Fibroblast of skin of scalp (primary cell): Measurements from ENCODE around the gene PGLYRP1. TPM values are rescaled to one million over a fixed set of nuclear protein-coding genes. Genes with fewer than 3 reads are reported as not detected.

Experiments
- DNase-seq: peaks from one replicate; pipeline ENCODE4 v3.0.0-alpha.2; 2013
- polyA plus RNA-seq, 2 experiments: library from polyadenylated mRNA; unstranded; fragments of 120-200 nt; gene quantifications; one replicate each; pipeline ENCODE4 v1.2.1, GENCODE V29; 2013; ENCODE audit not compliant: insufficient read length in 2 of 2

PGLYRP1 gene
- polyA plus RNA-seq (2013, experiment 1 of 2; ENCODE audit: insufficient read length) = 0.16 TPM
- not detected for polyA plus RNA-seq (2013, experiment 2 of 2; ENCODE audit: insufficient read length)

- DNase-seq = no peak
These were observed at the start of gene PGLYRP1 for GRCh38 chr19:46022431-46023310. PGLYRP1 (minus strand) TSS chr19:46023053; CDS start chr19:46023021, 32 bp downstream.

DNA sequence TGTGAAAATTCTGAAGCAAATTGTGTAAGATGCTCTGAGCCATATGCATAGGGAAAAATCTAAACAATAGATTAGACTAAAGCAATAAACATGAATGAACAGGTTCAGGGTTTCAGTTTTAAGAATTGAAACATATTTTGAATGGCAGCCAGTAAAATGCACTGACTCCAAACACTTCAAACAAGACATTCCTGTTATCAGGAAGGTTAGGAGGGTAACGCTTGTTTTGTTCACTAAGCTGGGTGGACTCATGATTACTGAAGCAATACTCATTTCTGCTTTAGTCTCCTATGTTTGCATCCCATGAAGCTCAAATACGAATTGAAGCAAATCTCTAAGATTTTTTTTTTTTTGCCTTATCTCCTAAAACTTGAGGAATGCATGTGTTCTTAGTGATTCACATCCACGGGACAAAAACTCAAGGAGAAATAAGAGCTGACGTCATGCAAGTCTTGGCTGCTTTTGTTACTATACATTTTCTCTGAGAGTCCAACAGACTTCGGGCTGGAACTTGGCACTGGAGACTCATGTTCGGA, 47.0 kb upstream of the PGLYRP1 start:
- DNase-seq = peak; percentile 78

- DNase-seq = peak; percentile 59
These were observed 45.7 kb upstream of the PGLYRP1 start for GRCh38 chr19:46068345-46069258.

- no peak for DNase-seq
These were observed 44.8 kb upstream of the PGLYRP1 start for GRCh38 chr19:46067691-46068090.

DNA sequence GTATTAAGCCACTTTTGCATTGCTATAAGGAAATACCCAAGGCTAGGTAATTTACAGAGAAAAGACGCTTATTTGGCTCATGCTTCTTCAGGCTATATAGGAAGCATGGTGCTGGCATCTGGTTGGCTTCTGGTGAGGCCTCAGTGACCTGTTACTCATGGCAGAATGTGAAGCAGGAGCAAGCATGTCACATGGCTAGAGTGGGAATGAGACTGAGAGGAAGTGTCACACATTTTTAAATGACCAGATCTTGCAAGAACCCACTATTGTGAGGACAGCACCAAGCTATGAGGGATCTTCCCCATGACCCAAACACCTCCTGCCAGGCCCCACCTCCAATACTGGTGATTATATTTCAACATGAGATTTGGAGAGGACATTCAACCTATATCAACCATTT, 43.6 kb upstream of the PGLYRP1 start:
- no peak for DNase-seq

DNA sequence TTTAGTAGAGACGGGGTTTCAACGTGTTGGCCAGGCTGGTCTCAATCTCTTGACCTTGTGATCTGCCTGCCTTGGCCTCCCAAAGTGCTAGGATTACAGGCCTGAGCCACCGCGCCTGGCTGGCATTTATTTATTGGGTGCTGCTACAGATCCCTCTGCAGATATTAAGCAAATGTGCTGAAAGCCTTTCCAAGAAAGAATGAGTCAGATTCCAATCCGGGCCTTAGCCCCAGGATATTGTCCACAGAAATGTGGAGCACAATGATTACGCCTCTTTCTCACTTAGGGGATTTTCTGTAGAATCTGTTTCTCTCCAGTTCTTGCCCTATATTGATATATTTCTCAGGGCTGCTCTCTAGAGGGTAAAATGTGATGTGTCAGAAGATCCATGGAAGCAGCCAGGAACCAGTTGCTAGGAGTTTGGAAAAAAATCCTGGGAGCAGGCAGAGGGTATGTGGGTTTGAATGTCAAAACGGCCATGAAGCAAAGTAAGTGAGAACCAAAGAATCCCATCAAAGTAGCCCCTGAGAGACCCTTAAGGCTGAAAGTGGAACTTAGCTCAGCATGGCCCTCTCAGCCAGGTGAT, 42.7 kb upstream of the PGLYRP1 start:
- peak; percentile 14 for DNase-seq

DNA sequence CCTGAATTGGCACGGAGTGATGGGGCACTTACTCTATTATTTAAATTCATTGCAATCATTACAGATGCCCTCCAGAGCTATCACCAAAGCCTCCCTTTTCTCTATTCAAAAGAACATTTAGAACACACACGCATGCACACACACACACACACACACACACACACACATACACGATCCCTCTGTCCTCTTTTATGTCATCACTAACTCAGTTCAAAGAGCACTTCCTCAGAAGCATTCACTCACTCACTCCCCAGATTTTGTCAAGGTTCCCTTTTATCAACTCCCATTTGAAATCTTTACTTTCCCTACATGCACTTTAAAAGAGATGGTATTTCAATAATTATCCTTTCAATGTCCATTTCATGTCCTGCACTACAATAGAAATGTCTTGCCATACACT, 40.3 kb upstream of the PGLYRP1 start:
- no peak for DNase-seq

DNA sequence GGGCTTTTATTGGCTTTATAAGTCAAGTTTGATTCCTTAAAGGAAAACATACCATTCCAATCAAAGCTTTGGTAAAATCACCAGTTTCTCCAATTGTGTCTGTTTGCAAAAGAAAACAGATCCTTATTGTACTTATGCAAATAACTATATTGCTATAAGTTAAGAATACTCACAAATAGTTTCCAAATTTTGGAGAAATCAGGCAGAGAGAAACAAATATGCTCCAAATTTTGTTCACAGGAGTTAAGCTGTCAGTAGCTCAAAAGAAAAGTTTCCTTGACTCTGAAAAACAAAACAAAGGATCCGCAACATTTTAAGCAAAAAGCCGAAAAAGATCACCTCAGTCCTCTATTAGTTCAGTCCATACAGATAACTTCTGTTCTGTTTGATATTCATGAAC, 37.2 kb upstream of the PGLYRP1 start:
- DNase-seq = no peak

- no peak for DNase-seq
These were observed 35.9 kb upstream of the PGLYRP1 start for GRCh38 chr19:46058778-46059177.

DNA sequence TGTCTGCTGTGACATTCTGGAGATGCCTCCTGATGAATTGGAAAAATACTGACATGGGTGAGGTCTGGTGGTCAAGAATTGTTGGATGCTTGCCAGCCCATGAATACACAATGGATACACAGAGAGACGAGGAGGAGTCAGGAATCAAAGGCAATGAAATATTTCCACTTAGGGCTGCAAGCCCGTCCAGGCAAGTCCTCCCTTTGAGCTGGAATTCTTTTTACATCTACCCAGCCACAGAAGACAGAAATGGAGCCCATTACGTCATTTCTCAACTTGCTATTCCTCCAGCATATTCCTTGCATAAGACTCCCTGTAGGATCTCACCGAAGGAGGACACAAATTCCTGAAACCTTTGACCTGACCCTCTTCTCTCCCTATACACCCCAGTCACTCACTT, 33.7 kb upstream of the PGLYRP1 start:
- DNase-seq = no peak

- DNase-seq = no peak
These were observed 30.0 kb upstream of the PGLYRP1 start for GRCh38 chr19:46052896-46053295.

DNA sequence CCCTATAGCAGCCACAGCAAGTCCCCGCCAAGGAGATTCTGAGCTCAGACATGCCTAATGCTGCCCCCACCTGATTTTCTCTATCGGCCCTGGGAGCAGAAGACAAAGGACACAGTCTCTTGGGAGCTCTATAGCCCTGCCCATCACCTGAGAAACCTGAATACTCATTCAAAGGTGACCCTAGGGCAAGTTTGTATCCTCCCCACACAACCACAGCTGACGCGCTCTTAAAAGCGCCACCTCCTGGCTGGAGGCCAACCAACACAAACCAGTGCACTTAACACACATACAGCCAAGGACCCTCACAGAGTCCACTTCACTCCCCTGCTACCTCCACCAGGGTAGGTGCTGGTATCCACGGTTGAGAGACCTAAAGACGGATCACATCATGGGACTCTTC, 26.7 kb upstream of the PGLYRP1 start:
- no peak for DNase-seq

DNA sequence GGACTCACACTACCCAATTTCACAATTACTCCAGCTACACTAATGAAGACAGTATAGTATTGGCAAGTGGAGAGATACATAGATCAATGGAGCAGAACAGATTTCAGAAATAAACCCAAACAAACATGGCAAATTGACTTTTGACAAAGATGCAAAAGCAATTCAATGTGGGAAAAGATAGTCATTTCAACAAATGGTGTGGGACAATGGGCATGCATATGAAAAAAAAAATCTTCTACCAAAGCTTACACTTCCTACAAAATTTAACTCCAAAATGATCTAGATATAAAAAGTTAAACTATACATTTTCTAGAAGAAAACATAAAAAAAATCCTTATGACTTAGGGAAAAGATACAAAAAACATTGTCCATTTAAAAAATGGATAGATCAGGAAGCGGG, 20.7 kb upstream of the PGLYRP1 start:
- DNase-seq = no peak

DNA sequence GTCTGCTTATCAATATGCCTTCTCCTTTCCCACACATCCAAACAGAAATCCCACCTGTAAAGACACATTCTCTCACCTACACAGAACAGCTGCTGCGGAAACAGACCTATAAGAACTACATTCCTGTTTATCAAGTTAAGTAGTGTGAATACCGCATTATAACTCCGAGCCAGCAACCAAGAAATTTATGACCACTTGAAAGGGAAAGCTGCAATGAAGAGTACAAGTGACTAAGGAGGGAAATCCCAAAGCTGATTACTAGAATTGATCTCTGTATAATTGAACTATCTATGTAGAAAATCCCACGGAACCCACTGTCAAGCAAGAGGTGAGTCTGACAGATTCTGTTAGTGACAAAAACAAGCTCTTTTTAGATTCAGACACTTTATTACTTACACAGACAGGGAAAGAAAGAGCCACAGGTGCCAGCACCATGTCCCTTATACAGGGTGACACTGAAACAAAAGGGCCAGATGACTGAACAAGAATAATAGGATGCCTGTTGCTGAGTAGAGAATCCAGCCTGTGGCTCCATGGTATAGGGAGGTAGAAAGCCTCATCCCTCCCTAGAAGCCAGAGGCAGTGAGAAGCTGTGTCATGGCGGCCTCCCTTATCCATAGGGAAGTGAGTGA, 19.5 kb upstream of the PGLYRP1 start:
- no peak for DNase-seq

- DNase-seq = no peak
These were observed 18.2 kb upstream of the PGLYRP1 start, which contains the start of gene IGFL4 for GRCh38 chr19:46040952-46041500. IGFL4 (minus strand) TSS chr19:46041002; CDS start chr19:46040962, 40 bp downstream.

- no peak for DNase-seq
These were observed 17.3 kb upstream of the PGLYRP1 start for GRCh38 chr19:46040125-46040524.

GRCh38 chr19:46036744-46037128, 13.9 kb upstream of the PGLYRP1 start:
- no peak for DNase-seq

DNA sequence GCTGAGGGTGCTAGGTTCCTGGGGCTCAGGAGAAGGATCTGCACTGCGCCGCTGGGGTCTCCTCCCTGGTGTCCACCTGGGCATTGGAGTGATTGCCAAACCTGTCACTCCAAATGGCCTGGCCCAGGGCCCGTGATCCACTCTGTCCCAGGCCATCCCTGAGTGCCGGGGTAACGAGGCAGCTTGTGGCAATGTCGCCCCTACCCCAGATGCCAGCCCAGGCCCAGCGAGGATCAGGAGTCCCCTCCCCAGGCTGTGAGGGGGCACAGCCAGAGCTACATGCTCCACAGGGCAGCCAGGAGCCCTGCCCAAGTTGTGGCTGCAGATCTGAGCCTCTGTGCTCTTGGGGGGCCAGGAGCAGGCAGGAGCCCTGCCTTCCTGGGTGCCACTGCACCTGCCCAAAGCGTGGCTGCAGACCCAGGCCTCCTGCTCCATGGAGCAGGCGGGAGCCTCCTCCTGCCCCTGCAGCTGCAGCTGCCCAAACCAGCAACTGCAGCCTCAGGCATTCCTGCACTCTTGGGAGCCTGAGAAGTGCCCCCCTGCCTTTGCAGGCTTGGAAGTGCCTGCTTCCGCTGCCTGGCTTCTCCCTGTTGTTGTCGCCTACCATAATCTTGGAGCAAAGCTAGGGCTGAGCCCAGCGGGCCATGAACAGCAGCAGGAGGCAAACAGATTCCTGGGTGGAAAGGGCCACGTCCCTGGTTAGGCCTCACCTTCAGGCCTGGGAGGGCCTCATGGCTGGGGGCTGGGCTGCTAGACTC, 13.3 kb upstream of the PGLYRP1 start:
- DNase-seq = no peak

- no peak for DNase-seq
These were observed 12.7 kb upstream of the PGLYRP1 start for GRCh38 chr19:46035546-46035945.

- no peak for DNase-seq
These were observed 10.5 kb upstream of the PGLYRP1 start for GRCh38 chr19:46033401-46033800.

DNA sequence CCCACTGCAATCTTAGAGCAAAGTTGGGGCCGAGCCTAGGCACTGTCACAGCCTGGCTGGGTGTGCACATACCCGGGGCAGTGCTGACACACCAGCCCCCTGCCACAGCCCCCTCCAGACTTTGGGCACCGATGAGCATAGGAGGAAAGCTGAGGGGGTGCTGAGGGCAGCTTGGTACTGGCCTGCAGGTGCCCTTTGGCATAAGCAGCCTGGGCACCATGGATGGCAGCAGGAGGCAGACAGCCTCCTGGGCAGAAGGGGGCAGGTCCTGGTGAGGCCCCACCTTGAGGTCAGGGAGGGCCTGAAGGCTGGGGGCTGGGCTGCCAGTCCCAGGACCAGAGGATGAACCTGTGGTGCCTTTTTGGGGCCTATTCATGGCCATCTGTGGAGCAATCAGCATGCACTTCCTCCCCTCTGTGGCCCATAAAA, 9.8 kb upstream of the PGLYRP1 start:
- DNase-seq = no peak
